ENCODE results near the gene MSI1.

MSI1 gene

GRCh38 chr12:120368789-120369602, at the start of gene MSI1:
Gene MSI1 (minus strand): TSS chr12:120369164. CDS start chr12:120369091, 73 bp downstream.
- no peak for DNase-seq (ENCODE audit: low read depth)

DNA sequence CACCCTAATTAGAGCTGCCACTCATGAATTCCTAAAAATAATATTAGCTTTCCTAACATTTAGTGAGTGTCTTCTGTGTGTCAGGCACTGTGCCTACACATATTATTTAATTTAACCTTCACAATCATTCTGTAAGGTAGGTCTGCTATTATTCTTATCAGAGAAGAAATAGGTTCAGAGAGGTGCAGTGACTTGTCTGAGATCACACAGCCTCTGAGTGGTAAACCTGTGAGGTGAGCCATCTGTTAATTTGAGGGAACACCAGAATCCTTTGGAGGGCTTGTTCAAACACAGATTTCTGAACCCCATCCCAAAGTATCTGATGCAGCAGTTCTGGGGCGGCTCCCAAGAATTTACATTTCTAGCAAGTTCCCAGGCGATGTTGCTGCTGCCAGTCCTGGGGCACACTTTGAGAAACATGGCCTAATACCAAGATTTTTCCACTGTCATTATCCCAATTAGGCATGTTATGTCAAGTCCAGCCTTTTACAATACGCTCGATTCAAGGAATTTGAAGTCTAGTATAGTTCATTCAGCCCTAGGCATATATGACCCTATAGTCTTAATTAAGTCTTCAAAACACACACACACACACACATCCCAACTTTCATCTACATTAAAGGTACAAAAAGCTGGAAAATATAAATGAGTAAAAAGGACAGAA, 49.1 kb upstream of the MSI1 start:
- no peak for DNase-seq (ENCODE audit: low read depth)

- DNase-seq (ENCODE audit: low read depth), result no peak
Observed at GRCh38 chr12:120416490-120417216, 47.7 kb upstream of the MSI1 start.

DNA sequence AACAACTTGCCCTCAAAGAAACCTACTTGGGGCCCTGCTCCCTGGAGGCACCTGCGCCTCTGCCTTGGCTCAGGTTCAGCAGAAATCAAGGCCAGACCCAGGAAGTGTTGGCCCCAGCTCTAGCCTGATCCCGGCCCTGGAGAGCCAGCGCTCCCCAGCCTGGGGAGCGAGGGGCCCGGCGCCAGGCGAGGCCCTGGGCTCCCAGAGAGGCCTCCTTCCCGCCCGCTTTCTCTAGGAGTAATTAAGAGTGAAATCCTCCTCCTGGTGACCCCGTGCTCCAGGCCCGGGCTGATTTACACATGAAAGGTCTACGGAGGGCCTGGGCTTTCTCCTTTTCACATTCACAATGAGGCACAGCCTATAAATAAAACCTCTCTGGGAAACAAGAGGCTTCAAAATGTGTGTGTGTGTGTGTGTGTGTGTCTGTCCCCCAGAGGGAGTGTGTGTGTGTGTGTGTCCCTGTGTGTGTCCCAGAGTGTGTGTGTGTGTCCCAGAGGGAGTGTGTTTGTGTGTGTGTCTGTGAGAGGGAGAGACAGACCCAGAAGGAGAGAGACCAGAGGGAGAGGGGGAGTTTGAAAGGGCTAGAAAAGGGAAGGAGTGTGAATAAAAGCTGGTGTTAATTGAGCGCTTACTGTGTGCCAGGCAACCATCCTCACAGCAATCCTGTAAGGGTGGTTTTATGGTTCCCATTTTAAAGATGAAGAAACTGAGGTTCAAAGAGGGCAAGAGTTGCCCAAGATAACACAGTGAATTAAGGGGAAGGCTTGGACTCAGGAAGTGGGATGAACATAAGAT, 45.1 kb upstream of the MSI1 start:
- no peak for DNase-seq (ENCODE audit: low read depth)

DNA sequence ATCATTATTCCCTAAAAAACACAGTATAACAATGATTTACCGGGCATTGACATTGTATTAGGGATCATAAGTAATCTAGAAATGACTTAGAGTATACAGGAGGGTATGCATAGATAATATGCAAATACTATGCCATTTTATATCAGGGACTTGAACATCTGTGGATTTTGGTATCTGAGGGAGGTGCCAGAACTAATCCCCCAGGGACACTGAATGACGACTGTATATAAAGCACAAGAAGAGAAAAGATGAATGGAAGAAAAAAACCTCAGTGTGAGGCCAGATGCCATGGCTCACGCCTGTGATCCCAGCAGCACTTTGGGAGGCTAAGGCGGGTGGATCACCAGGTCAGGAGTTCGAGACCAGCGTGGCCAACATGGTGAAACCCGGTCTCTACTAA, 43.5 kb upstream of the MSI1 start:
- DNase-seq (ENCODE audit: low read depth), result no peak

- no peak for DNase-seq (ENCODE audit: low read depth)
Observed at GRCh38 chr12:120408771-120409170, 39.8 kb upstream of the MSI1 start.

DNA sequence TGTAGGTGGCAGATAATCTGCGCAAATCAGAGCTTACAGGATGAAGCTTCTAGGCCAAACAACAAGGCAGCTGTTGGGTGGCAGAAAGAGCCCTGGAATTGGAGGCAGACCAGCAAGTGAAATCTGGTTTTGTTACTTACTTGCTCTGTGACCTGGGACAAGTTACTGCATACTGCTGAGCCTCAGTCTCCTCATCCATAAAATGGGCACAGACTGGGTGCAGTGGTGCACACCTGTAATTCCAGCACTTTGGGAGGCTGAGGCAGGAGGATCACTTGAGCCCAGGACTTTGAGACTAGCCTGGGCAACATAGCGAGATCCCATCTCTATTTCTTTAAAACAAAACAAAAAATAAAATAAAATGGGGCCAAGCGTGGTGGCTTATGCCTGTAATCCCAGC, 37.6 kb upstream of the MSI1 start:
- no peak for DNase-seq (ENCODE audit: low read depth)

DNA sequence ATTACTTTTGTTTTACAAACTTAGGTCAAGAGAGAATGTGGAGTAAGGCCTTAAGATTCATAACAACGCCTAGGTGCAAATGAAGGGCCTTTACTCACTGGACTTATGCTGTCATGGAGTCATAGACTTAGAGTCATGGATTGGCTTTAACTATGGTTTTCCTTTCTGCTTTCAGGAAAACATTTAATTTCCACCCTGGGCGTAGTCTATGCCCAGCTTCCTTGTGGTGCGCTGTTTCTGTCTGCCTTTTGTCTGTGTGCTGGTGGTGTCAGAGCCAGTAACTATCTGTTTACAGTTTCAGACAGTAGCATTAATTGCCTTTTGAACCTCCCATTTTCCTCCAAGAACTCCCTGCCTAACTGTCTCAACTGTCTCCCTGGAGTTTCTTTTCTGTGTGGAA, 37.1 kb upstream of the MSI1 start:
- no peak for DNase-seq (ENCODE audit: low read depth)

GRCh38 chr12:120404271-120404670, 35.3 kb upstream of the MSI1 start:
- DNase-seq (ENCODE audit: low read depth), result no peak

GRCh38 chr12:120403869-120404268, 34.9 kb upstream of the MSI1 start:
- no peak for DNase-seq (ENCODE audit: low read depth)

DNA sequence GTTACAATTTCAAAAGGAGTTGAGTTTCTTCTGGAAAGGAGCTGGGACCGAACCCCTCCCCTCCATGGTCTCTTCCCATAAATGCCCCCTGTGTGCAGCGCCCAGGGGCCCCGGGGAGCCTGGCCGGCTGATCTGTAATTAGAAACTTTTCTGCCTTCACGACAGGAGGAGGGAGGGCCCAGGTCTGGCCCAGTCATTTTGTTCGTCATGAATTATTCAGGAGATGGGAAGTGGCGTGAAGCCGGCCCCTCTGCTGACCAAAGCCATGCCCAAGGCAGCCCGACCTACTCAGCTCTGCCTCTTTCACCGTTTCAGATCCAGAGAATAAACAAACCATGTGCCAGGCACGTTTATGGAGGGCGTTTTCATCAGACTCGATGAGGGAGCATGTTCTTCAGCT, 33.3 kb upstream of the MSI1 start:
- no peak for DNase-seq (ENCODE audit: low read depth)

DNA sequence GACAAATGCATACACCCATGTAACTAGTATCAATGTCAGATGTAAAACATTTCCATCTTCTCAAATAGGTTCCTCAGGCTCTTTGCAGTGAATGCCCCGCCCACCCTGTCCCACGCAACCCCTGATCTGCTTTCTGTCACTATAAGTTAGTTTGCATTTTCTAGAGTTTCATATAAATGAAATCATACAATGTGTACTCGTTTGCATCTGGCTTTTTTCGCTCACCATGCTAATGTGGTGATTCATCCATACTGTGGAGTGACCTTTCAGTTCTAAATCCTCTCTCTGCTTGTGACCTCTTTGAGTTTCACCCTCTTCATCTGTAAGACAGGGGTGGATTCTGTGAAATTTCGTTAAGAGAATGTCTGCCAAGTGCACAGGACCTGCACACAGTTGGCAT, 30.6 kb upstream of the MSI1 start:
- DNase-seq (ENCODE audit: low read depth), result no peak

- no peak for DNase-seq (ENCODE audit: low read depth)
Observed at GRCh38 chr12:120397824-120398540, 29.0 kb upstream of the MSI1 start.

DNA sequence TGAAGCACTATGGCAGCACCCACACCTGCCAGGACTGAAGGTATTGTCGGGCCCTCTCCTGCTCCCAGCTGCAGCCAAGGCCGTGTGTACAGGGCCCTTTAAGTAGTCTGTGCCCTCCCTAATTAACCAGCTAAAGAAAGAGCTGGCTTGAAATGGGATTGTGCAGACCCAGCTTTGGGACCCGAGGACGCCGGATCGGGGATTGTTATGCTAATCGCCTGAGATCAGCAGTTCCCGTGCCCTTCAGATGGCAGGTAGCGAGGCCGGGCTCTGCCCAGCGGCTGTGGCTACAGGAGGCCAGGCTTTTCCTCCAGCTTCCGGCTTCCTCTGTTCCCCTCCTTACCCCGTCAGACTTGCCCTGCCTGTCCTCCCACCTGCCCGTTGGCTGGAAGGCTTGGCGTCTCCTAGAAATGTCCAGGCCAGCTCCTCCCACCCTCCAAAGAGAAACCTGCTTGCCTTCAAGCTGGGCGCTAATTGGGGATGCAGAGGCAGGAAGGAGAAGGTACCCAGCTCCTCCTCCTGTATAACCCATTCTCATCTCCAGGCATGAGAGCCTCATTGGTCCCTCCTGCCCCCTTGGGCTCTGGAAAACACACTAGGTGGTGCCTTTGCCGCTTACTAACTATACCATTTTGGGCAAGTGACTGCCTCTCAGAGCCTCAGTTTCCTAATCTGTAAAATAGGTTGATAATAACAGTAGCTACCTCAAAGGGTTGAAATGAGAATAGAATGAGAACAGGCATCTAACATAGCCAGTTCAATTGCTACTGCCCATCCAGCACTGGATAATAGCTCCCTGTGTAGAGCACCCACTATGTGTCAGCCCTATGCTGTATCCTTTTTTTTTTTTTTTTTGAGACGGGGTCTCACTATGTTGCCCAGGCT, 25.8 kb upstream of the MSI1 start:
- no peak for DNase-seq (ENCODE audit: low read depth)

DNA sequence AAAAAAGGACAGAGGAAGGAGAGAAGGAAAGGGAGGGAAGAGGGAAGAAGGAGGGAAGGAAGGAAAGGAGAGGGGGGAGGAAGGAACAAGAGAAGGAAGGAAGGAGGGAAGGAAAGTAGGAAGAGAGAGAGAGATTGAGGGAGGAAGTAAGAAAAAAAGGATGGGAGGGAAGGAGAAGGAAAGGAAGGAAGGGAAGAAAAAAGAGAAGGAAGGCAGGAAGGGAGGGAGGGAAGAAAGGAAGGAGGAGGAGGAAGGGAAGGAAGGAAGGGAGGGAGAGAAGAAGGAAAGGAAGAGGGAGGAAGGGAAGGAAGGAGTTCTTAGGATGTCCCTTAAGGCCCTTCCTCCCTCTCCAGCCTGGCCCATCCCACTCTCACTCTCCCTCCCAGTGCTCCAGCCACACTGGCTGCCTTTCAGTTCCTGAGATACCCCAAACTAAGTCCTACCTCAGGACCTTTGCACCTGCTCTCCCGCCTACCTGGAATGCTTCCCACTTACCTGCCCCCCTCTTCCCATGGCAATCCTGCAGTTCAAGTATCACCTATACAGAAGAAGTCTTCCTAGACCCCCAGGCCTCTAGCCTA, 21.7 kb upstream of the MSI1 start:
- no peak for DNase-seq (ENCODE audit: low read depth)

DNA sequence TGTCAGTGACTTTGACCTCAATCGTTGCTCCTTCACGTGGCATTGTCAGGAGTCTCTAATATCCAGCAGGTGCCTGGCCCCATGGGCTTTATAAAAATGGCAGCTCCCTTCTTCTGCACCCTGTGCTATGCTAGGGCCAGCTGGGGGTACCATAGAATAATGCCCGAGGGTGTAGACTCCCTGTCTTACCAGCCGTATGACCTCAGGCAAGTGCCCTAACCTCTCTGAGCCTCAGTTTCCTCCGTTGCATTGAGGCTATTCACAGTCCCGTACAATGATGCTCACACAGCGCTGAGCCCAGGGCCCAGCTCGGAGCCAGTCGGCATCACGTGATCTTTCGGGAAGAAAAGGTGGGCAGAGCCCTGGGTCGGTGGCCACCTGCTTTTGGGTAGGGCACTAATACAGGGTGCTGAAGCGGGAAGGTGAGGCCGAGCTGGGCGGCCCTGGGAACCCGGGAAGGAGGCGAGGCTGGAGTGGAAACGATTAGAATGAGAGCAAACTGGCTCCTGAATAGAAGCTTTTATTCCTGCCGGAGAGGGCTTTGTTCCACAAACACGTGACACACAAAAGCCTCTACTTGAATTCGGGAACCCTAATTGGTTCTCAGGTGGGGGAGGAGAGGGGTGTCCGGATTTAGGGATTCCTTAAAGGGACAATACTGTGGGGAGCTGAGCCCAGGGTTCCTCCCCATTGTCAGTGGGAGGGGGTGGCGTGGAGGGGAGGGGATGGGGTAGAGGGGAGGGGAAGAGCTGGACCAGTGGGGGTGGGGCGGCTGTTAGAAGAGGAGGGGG, 19.9 kb upstream of the MSI1 start:
- no peak for DNase-seq (ENCODE audit: low read depth)

GRCh38 chr12:120381752-120382419, 12.9 kb upstream of the MSI1 start:
- no peak for DNase-seq (ENCODE audit: low read depth)

- DNase-seq (ENCODE audit: low read depth), result no peak
Observed at GRCh38 chr12:120378036-120378435, 9.1 kb upstream of the MSI1 start.

- DNase-seq (ENCODE audit: low read depth), result no peak
Observed at GRCh38 chr12:120377611-120378010, 8.6 kb upstream of the MSI1 start.

All from stimulated activated CD8-positive, alpha-beta memory T cell treated with anti-CD3 and anti-CD28 coated beads, Interleukin-4, amount 100 ng/mL, for 24 hours (primary cell).